Neural progenitor cell (in vitro differentiated cells): ENCODE data around the gene TPD52L2. TPM values are rescaled to one million over a fixed set of nuclear protein-coding genes. Genes with fewer than 3 reads are reported as not detected.
A peak's percentile ranks its signal among the peaks of the same experiment; 100 is the strongest.

Experiments used
- DNase-seq: peaks from one replicate; pipeline ENCODE4 v3.0.0-alpha.2; 2016; ENCODE audit warnings: low spot score
- H2AFZ ChIP-seq: fragments of 200-600 bp; sonication (generic); replicated peaks from 2 replicates; pipeline ENCODE4 v1.6.1; 2016; ENCODE audit warnings: antibody characterized with exemption
- H3F3A ChIP-seq: fragments of 200-600 bp; sonication (generic); 2 replicates; pipeline ENCODE4 v1.6.1; 2016; ENCODE audit warnings: antibody characterized with exemption, low read depth
- H3K27ac ChIP-seq: fragments of 200-600 bp; sonication (generic); 2 replicates; pipeline ENCODE4 v1.5.1; 2016; ENCODE audit warnings: mild to moderate bottlenecking
- H3K27me3 ChIP-seq: fragments of 200-600 bp; sonication (generic); 2 replicates; pipeline ENCODE4 v1.6.1; 2016; ENCODE audit warnings: mild to moderate bottlenecking, moderate library complexity
- H3K36me3 ChIP-seq: fragments of 200-600 bp; sonication (generic); 2 replicates; pipeline ENCODE4 v1.5.1; 2016
- H3K4me1 ChIP-seq: fragments of 200-600 bp; sonication (generic); 2 replicates; pipeline ENCODE4 v1.6.1; 2016; ENCODE audit warnings: mixed run types
- H3K4me2 ChIP-seq: fragments of 200-600 bp; sonication (generic); 2 replicates; pipeline ENCODE4 v1.6.1; 2016
- H3K4me3 ChIP-seq: fragments of 200-600 bp; sonication (generic); 2 replicates; pipeline ENCODE4 v1.5.1; 2016
- H3K79me2 ChIP-seq: fragments of 200-600 bp; sonication (generic); 2 replicates; pipeline ENCODE4 v1.6.1; 2016; ENCODE audit warnings: low read depth
- H3K9ac ChIP-seq: fragments of 200-600 bp; sonication (generic); 2 replicates; pipeline ENCODE4 v1.6.1; 2016
- H3K9me3 ChIP-seq: fragments of 200-600 bp; sonication (generic); 2 replicates; pipeline ENCODE4 v1.5.1; 2016; ENCODE audit warnings: low read depth
- H4K20me1 ChIP-seq: fragments of 200-600 bp; sonication (generic); 2 replicates; pipeline ENCODE4 v1.6.1; 2016; ENCODE audit warnings: low read depth
- H3K27ac Mint-ChIP-seq: 3 replicates; pipeline ENCODE4 v1.8.0; 2021; ENCODE audit warnings: mixed read lengths
- H3K27me3 Mint-ChIP-seq: 2 replicates; pipeline ENCODE4 v1.8.0; 2022; ENCODE audit warnings: low read depth, mild to moderate bottlenecking, inconsistent platforms, moderate library complexity, mixed read lengths; ENCODE audit not compliant: insufficient read depth
- H3K36me3 Mint-ChIP-seq: 3 replicates; pipeline ENCODE4 v1.8.0; 2021; ENCODE audit warnings: mixed read lengths
- H3K4me1 Mint-ChIP-seq: 3 replicates; pipeline ENCODE4 v1.8.0; 2021; ENCODE audit warnings: mixed read lengths
- H3K4me3 Mint-ChIP-seq: 3 replicates; pipeline ENCODE4 v1.8.0; 2021; ENCODE audit warnings: mild to moderate bottlenecking, moderate library complexity, mixed read lengths
- H3K9me3 Mint-ChIP-seq: 3 replicates; pipeline ENCODE4 v1.8.0; 2020; ENCODE audit warnings: mixed read lengths
- EZH2 ChIP-seq: fragments of 200-600 bp; sonication (generic); IDR thresholded peaks from 2 replicates; pipeline ENCODE4 v1.6.1; 2017; ENCODE audit warnings: antibody characterized with exemption, mild to moderate bottlenecking, moderate library complexity
- EZH2phosphoT487 ChIP-seq: fragments of 200-600 bp; sonication (generic); IDR thresholded peaks from 2 replicates; pipeline ENCODE4 v1.6.1; 2017; ENCODE audit warnings: antibody characterized with exemption
- total RNA-seq: library from RNA; depleted of rRNA; stranded (reverse); fragments of >200 nt; gene quantifications from 2 replicates; pipeline ENCODE4 v1.2.3, GENCODE V29; 2015; ENCODE audit warnings: low replicate concordance
- TF ChIP-seq, protein P1 (sequence below): fragments of 200-600 bp; sonication (generic); IDR thresholded peaks from 2 replicates; pipeline ENCODE4 v1.5.1; 2017; ENCODE audit warnings: antibody characterized with exemption, mild to moderate bottlenecking

The TPD52L2 gene
- total RNA-seq, 1 donor from 2014 or later, result 66.6 TPM

DNA sequence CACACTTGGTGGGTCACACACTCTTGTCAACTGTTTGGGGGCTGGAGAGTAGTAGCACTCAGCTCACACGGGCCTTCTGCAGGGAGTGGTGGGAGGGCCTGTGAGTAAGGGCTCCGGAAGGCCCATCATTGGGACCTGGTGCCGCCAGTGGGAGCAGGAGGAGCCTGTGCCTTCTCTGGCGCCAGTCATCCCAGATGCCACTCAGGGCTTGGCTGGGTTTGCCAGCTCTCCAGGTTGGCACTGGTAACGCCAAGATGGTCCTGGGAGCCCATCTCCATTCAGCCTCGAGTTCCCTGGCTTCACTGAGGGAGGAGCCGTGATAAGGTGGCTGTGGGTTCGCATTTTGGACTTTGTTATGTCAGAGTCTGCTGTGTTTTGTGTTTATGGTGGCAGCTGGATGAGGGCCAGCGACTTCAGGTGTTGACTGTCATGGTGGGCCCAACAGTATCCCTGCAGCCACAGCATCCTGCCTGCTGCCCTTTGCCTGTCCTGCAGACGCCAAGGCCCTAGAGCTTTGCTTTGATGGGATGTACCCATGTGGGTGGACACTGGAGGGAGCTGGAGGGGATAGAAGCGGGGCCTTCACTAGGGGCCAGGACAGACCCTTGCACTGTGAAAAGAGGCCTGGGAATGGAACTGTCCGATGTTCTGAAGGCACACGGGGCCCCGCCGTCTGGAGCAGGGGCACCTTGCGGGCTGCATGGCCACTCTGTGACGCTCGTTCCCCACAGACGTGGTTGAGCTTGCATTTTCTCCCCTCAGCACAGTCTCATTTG lies 16.6 kb downstream of the TPD52L2 start:
- H3K27ac Mint-ChIP-seq, result no peak overlapping the region
- H3K9ac ChIP-seq, result no peak overlapping the region

GRCh38 chr20:63882257-63883200 lies 17.5 kb downstream of the TPD52L2 start:
- Histone ChIP-seq H3K4me3 (no peak overlapping the region), H3K27ac (no peak overlapping the region), H4K20me1 (peaks cover 25% of the 10 kb centered on the region), H3K4me2 (no peak overlapping the region), H3K9me3 (no peaks in the 10 kb centered on the region), H2AFZ (no peak overlapping the region), H3F3A (no peaks in the 10 kb centered on the region), H3K9ac (no peak overlapping the region), H3K36me3 (no peaks in the 10 kb centered on the region), H3K79me2 (no peaks in the 10 kb centered on the region), H3K27me3 (no peaks in the 10 kb centered on the region), H3K4me1 (no peaks in the 10 kb centered on the region)
- no peaks in the 10 kb centered on the region for H3K4me1 Mint-ChIP-seq
- peaks cover 14% of the 10 kb centered on the region for H3K36me3 Mint-ChIP-seq
- H3K27me3 Mint-ChIP-seq, result peaks cover 2% of the 10 kb centered on the region
- no peak overlapping the region for H3K27ac Mint-ChIP-seq
- no peak for DNase-seq
- TF ChIP-seq EZH2, result no peak
- TF ChIP-seq, protein P1, sequence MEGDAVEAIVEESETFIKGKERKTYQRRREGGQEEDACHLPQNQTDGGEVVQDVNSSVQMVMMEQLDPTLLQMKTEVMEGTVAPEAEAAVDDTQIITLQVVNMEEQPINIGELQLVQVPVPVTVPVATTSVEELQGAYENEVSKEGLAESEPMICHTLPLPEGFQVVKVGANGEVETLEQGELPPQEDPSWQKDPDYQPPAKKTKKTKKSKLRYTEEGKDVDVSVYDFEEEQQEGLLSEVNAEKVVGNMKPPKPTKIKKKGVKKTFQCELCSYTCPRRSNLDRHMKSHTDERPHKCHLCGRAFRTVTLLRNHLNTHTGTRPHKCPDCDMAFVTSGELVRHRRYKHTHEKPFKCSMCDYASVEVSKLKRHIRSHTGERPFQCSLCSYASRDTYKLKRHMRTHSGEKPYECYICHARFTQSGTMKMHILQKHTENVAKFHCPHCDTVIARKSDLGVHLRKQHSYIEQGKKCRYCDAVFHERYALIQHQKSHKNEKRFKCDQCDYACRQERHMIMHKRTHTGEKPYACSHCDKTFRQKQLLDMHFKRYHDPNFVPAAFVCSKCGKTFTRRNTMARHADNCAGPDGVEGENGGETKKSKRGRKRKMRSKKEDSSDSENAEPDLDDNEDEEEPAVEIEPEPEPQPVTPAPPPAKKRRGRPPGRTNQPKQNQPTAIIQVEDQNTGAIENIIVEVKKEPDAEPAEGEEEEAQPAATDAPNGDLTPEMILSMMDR, result no peak
- no peak for TF ChIP-seq EZH2phosphoT487
- peak overlapping the region; percentile 43 for H3K4me3 Mint-ChIP-seq
- no peaks in the 10 kb centered on the region for H3K9me3 Mint-ChIP-seq

More for the DNA sequence above, 16.6 kb downstream of the TPD52L2 start:
- peak overlapping the region; percentile 43 for H3K4me3 Mint-ChIP-seq
- no peaks in the 10 kb centered on the region for H3K4me1 ChIP-seq
- H3K36me3 Mint-ChIP-seq, result peaks cover 11% of the 10 kb centered on the region
- H2AFZ ChIP-seq, result no peak overlapping the region
- DNase-seq, result peak; percentile 36
- H3K9me3 Mint-ChIP-seq, result no peaks in the 10 kb centered on the region
- H3K4me3 ChIP-seq, result no peak overlapping the region
- TF ChIP-seq, protein P1, result no peak
- TF ChIP-seq EZH2 (no peak), EZH2phosphoT487 (no peak)
- no peaks in the 10 kb centered on the region for H3F3A ChIP-seq
- peaks cover 25% of the 10 kb centered on the region for H4K20me1 ChIP-seq
- no peaks in the 10 kb centered on the region for H3K36me3 ChIP-seq
- no peak overlapping the region for H3K27ac ChIP-seq
- no peaks in the 10 kb centered on the region for H3K27me3 ChIP-seq
- H3K27me3 Mint-ChIP-seq, result peaks cover 2% of the 10 kb centered on the region
- H3K4me1 Mint-ChIP-seq, result no peaks in the 10 kb centered on the region
- H3K4me2 ChIP-seq, result no peak overlapping the region
- H3K79me2 ChIP-seq, result no peaks in the 10 kb centered on the region
- H3K9me3 ChIP-seq, result no peaks in the 10 kb centered on the region

GRCh38 chr20:63883201-63883593 lies 18.1 kb downstream of the TPD52L2 start:
- Histone ChIP-seq H3K79me2 (no peaks in the 10 kb centered on the region), H3K9me3 (no peaks in the 10 kb centered on the region), H2AFZ (no peak overlapping the region), H3K36me3 (no peaks in the 10 kb centered on the region), H3K27ac (no peak overlapping the region), H3K4me2 (no peak overlapping the region), H3K27me3 (no peaks in the 10 kb centered on the region), H3F3A (no peaks in the 10 kb centered on the region), H4K20me1 (peaks cover 19% of the 10 kb centered on the region), H3K9ac (no peak overlapping the region), H3K4me3 (no peak overlapping the region), H3K4me1 (no peaks in the 10 kb centered on the region)
- Mint-ChIP-seq H3K4me1 (no peaks in the 10 kb centered on the region), H3K9me3 (no peaks in the 10 kb centered on the region), H3K4me3 (no peak overlapping the region), H3K27me3 (peaks cover 2% of the 10 kb centered on the region), H3K36me3 (peaks cover 13% of the 10 kb centered on the region), H3K27ac (no peak overlapping the region)
- TF ChIP-seq, protein P1, result no peak
- no peak for TF ChIP-seq EZH2phosphoT487
- no peak for TF ChIP-seq EZH2
- DNase-seq, result no peak
